Stimulated activated CD8-positive, alpha-beta memory T cell treated with anti-CD3 and anti-CD28 coated beads, Interleukin-12 subunit alpha, Interleukin-12 subunit beta, amount 100 ng/mL, for 4 hours (primary cell): Measurements from ENCODE around the gene GH1.
"Not testable (repeated sequence)": the region's sequence is repeated elsewhere in the genome, so short reads cannot be mapped to it uniquely, and the experiment has no call there.

Experiments
- DNase-seq: peaks from one replicate; pipeline ENCODE4 v3.0.0-alpha.2; 2020; ENCODE audit warnings: low read depth

Gene GH1

GRCh38 chr17:63926164-63926563, 7.5 kb upstream of the GH1 start:
- no peak for DNase-seq

GRCh38 chr17:63925615-63926014, 7.0 kb upstream of the GH1 start:
- DNase-seq = no peak

GRCh38 chr17:63922402-63922801, 3.8 kb upstream of the GH1 start:
- not testable (repeated sequence) for DNase-seq

- not testable (repeated sequence) for DNase-seq
These were observed 2.1 kb upstream of the GH1 start for GRCh38 chr17:63920779-63921178.

- not testable (repeated sequence) for DNase-seq
These were observed 1.4 kb upstream of the GH1 start for GRCh38 chr17:63920050-63920449.

GRCh38 chr17:63919311-63919723, 678 bp upstream of the GH1 start:
- DNase-seq = peak; percentile 39

GRCh38 chr17:63918305-63918704, 334 bp downstream of the GH1 start:
- no peak for DNase-seq

GRCh38 chr17:63917646-63918045, 993 bp downstream of the GH1 start:
- no peak for DNase-seq

- DNase-seq = not testable (repeated sequence)
These were observed 1.4 kb downstream of the GH1 start for GRCh38 chr17:63917206-63917605.

GRCh38 chr17:63916566-63917185, 2.0 kb downstream of the GH1 start:
- DNase-seq = no peak

GRCh38 chr17:63915753-63916152, 2.9 kb downstream of the GH1 start:
- DNase-seq = not testable (repeated sequence)

- no peak for DNase-seq
These were observed 4.2 kb downstream of the GH1 start for GRCh38 chr17:63914471-63914870.

- DNase-seq = peak; percentile 22
These were observed 7.0 kb downstream of the GH1 start for GRCh38 chr17:63911657-63912100.

GRCh38 chr17:63911041-63911635, 7.5 kb downstream of the GH1 start, which contains the start of gene CSHL1:
Gene CSHL1, minus strand, starts transcription at chr17:63911258. Its CDS starts 62 bp downstream, at chr17:63911196.
- DNase-seq = no peak

- DNase-seq = no peak
These were observed 8.5 kb downstream of the GH1 start for GRCh38 chr17:63910096-63910495.

GRCh38 chr17:63909586-63909985, 9.1 kb downstream of the GH1 start:
- DNase-seq = not testable (repeated sequence)

GRCh38 chr17:63907161-63907778, 11.4 kb downstream of the GH1 start:
- not testable (repeated sequence) for DNase-seq

GRCh38 chr17:63904796-63905195, 13.8 kb downstream of the GH1 start:
- DNase-seq = not testable (repeated sequence)

- DNase-seq = not testable (repeated sequence)
These were observed 14.8 kb downstream of the GH1 start for GRCh38 chr17:63903787-63904201.

GRCh38 chr17:63901971-63902370, 16.7 kb downstream of the GH1 start:
- DNase-seq = not testable (repeated sequence)

- DNase-seq = not testable (repeated sequence)
These were observed 19.5 kb downstream of the GH1 start for GRCh38 chr17:63898899-63899798.
